LoVo (cell line): ENCODE measurements around the gene ST6GALNAC3.
A peak's percentile ranks its signal among the peaks of the same experiment; 100 is the strongest.
"Not testable (repeated sequence)": the region's sequence is repeated elsewhere in the genome, so short reads cannot be mapped to it uniquely, and the experiment has no call there.

ENCODE experiments used
- DNase-seq: peaks from one replicate; pipeline ENCODE4 v3.0.0-alpha.2; 2016; ENCODE audit warnings: low spot score

ST6GALNAC3 gene

GRCh38 chr1:76291191-76291590 lies 216.6 kb downstream of the ST6GALNAC3 start:
- no peak for DNase-seq

GRCh38 chr1:76291737-76292136 lies 217.2 kb downstream of the ST6GALNAC3 start:
- DNase-seq = no peak

- no peak for DNase-seq
Observed at GRCh38 chr1:76292418-76293184, 218.1 kb downstream of the ST6GALNAC3 start.

GRCh38 chr1:76293831-76294230 lies 219.3 kb downstream of the ST6GALNAC3 start:
- no peak for DNase-seq

- DNase-seq = no peak
Observed at GRCh38 chr1:76294482-76295194, 220.1 kb downstream of the ST6GALNAC3 start.

- DNase-seq = no peak
Observed at GRCh38 chr1:76298399-76298798, 223.9 kb downstream of the ST6GALNAC3 start.

GRCh38 chr1:76299036-76299435 lies 224.5 kb downstream of the ST6GALNAC3 start:
- no peak for DNase-seq

- no peak for DNase-seq
Observed at GRCh38 chr1:76300556-76300955, 226.0 kb downstream of the ST6GALNAC3 start.

- DNase-seq = peak; percentile 2
Observed at GRCh38 chr1:76302711-76303339, 228.3 kb downstream of the ST6GALNAC3 start.

GRCh38 chr1:76303340-76303717 lies 228.8 kb downstream of the ST6GALNAC3 start:
- no peak for DNase-seq

GRCh38 chr1:76313304-76313703 lies 238.8 kb downstream of the ST6GALNAC3 start:
- DNase-seq = no peak

GRCh38 chr1:76314730-76315129 lies 240.2 kb downstream of the ST6GALNAC3 start:
- no peak for DNase-seq

GRCh38 chr1:76317299-76317900 lies 242.9 kb downstream of the ST6GALNAC3 start:
- DNase-seq = no peak

- DNase-seq = peak; percentile 55
Observed at GRCh38 chr1:76330991-76331603, 256.6 kb downstream of the ST6GALNAC3 start.

- DNase-seq = no peak
Observed at GRCh38 chr1:76335882-76336281, 261.3 kb downstream of the ST6GALNAC3 start.

- no peak for DNase-seq
Observed at GRCh38 chr1:76336931-76337371, 262.4 kb downstream of the ST6GALNAC3 start.

GRCh38 chr1:76337542-76338219 lies 263.1 kb downstream of the ST6GALNAC3 start:
- DNase-seq = no peak

GRCh38 chr1:76340056-76340455 lies 265.5 kb downstream of the ST6GALNAC3 start:
- DNase-seq = no peak

- DNase-seq = not testable (repeated sequence)
Observed at GRCh38 chr1:76341816-76342215, 267.3 kb downstream of the ST6GALNAC3 start.

GRCh38 chr1:76343356-76343755 lies 268.8 kb downstream of the ST6GALNAC3 start:
- DNase-seq = no peak

- no peak for DNase-seq
Observed at GRCh38 chr1:76351655-76352054, 277.1 kb downstream of the ST6GALNAC3 start.
